H1 (cell line): ENCODE results near the gene TGFBR1. TPM values are rescaled to one million over a fixed set of nuclear protein-coding genes. Genes with fewer than 3 reads are reported as not detected.

Experiments
- BACH1 ChIP-seq: IDR thresholded peaks from 2 replicates; pipeline ENCODE4 v1.6.1; 2012; ENCODE audit warnings: low read length, improper control_type of control experiment
- BCL11A ChIP-seq, 2 experiments: IDR thresholded peaks; one replicate each; pipeline ENCODE4 v1.6.1; 2011; ENCODE audit warnings: low read depth in 2 of 2, low read length in 2 of 2, mild to moderate bottlenecking in 2 of 2
- CBX5 ChIP-seq: fragments of 300-800, 300-1000 bp; sonication (generic); IDR thresholded peaks from 2 replicates; pipeline ENCODE4 v1.7.1; 2016; ENCODE audit warnings: antibody characterized with exemption, low read length, low read depth
- CHD7 ChIP-seq: fragments of 300-600 bp; sonication (generic); IDR thresholded peaks from 2 replicates; pipeline ENCODE4 v1.7.1; 2012; ENCODE audit warnings: low read length, moderate library complexity, mild to moderate bottlenecking, inconsistent platforms; ENCODE audit not compliant: insufficient replicate concordance
- FOSL1 ChIP-seq: IDR thresholded peaks from 2 replicates; pipeline ENCODE4 v1.6.1; 2011; ENCODE audit warnings: mild to moderate bottlenecking, low read depth, low read length, moderate library complexity; ENCODE audit not compliant: insufficient read depth
- HDAC2 ChIP-seq, 2 experiments: fragments of 300-600 bp in 1 of 2; sonication (generic) in 1 of 2; IDR thresholded peaks; 2 replicates each; pipeline ENCODE4 v1.6.1; 2011 to 2012; ENCODE audit warnings: low read depth in 2 of 2, low read length in 2 of 2, mild to moderate bottlenecking in 2 of 2, moderate library complexity in 2 of 2, borderline replicate concordance in 1 of 2, inconsistent platforms in 1 of 2
- RXRA ChIP-seq: IDR thresholded peaks from 2 replicates; pipeline ENCODE4 v1.6.1; 2011; ENCODE audit warnings: low read depth, mild to moderate bottlenecking, low read length, moderate library complexity; ENCODE audit not compliant: insufficient read depth
- polyA plus RNA-seq, 7 experiments: library from polyadenylated mRNA; depleted of rRNA in 3 of 7; stranded (reverse) in 5 of 7; unstranded in 2 of 7; fragments of >200 nt in 5 of 7; fragments of 200-250 nt in 2 of 7; gene quantifications; 1 replicate in 5 of 7; 2 replicates in 1 of 7; 4 replicates in 1 of 7; pipeline versions ENCODE4 v1.2.1 to v1.2.3, GENCODE V29; 2011 to 2013; ENCODE audit warnings: missing spikeins in 2 of 7, mixed read lengths in 2 of 7
- total RNA-seq: library from RNA; stranded (reverse); fragmentation: NEBNext Ultra II Directional; extraction: Animal tissue kit (Norgen Biotek cat#: 25700); gene quantifications from 2 replicates; pipeline ENCODE4 v1.2.1, GENCODE V29; 2021
- TF ChIP-seq, protein P1 (sequence below): IDR thresholded peaks from 2 replicates; pipeline ENCODE4 v1.6.1; 2011; ENCODE audit warnings: low read depth, mild to moderate bottlenecking, low read length; ENCODE audit not compliant: insufficient read depth
- TF ChIP-seq, protein P2 (sequence below): IDR thresholded peaks from 2 replicates; pipeline ENCODE4 v1.6.1; 2011; ENCODE audit warnings: low read length, improper control_type of control experiment

The TGFBR1 gene
- total and polyA plus RNA-seq, 2 of the 8 experiments (the other 6 are each of a cell fraction or from before 2014, with no cell fraction given) = 16.8 to 52.4 TPM

GRCh38 chr9:99078717-99079116 lies 26.2 kb upstream of the TGFBR1 start (continued):
- TF ChIP-seq CHD7 = no peak
- TF ChIP-seq CBX5 = no peak
- no peak for TF ChIP-seq BACH1
- TF ChIP-seq BCL11A (IDR thresholded peaks at IDR 0.05; ENCODE audit: low read depth in 2 of 2, low read length in 2 of 2) = no peak
- TF ChIP-seq, protein P1, sequence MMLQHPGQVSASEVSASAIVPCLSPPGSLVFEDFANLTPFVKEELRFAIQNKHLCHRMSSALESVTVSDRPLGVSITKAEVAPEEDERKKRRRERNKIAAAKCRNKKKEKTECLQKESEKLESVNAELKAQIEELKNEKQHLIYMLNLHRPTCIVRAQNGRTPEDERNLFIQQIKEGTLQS = no peak
- no peak for TF ChIP-seq RXRA
- TF ChIP-seq HDAC2 (IDR thresholded peaks at IDR 0.05; ENCODE audit: borderline replicate concordance in 1 of 2, low read depth in 2 of 2, low read length in 2 of 2) = no peak
- TF ChIP-seq FOSL1 = no peak
- TF ChIP-seq, protein P2, sequence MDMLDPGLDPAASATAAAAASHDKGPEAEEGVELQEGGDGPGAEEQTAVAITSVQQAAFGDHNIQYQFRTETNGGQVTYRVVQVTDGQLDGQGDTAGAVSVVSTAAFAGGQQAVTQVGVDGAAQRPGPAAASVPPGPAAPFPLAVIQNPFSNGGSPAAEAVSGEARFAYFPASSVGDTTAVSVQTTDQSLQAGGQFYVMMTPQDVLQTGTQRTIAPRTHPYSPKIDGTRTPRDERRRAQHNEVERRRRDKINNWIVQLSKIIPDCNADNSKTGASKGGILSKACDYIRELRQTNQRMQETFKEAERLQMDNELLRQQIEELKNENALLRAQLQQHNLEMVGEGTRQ = no peak
